GM12878 (cell line): Measurements from ENCODE around the gene SLIT2. TPM values are rescaled to one million over a fixed set of nuclear protein-coding genes. Genes with fewer than 3 reads are reported as not detected.

Experiments used
- ATAC-seq: fragments of 200-7000 bp; cut with Tn5 transposase; 3 replicates; pipeline ENCODE4 v1.9.1; 2020; ENCODE audit warnings: mild to moderate bottlenecking, moderate library complexity
- BruUV-seq: library from RNA; stranded (reverse); fragments of 400-500 nt; replicated peaks from 2 replicates; lab custom pipeline; 2021; lab: Mats Ljungman, UMichigan
- CTCF ChIA-PET: fragments of 300-600 bp; sonication (Branson Sonifier 250); formaldehyde crosslinking; extraction: SDS; loops from one replicate; lab custom pipeline; 2021; ENCODE audit warnings: inconsistent platforms; lab: Yijun Ruan, JAX
- POLR2A ChIA-PET: fragments of 350-600 bp; formaldehyde crosslinking; extraction: SDS; loops from one replicate; lab custom pipeline; 2021; ENCODE audit warnings: inconsistent platforms; lab: Charles Lee
- RAD21 ChIA-PET: fragments of 300-600 bp; sonication (Branson Sonifier 250); formaldehyde crosslinking; loops from one replicate; lab custom pipeline; 2023; ENCODE audit warnings: antibody characterized with exemption; ENCODE audit not compliant: unreplicated experiment; lab: Charles Lee
- SMC1A ChIA-PET: fragments of 300-600 bp; sonication (Branson Sonifier 250); formaldehyde crosslinking; loops from one replicate; lab custom pipeline; 2023; ENCODE audit not compliant: unreplicated experiment, uncharacterized antibody; lab: Charles Lee
- DNase-seq: peaks from one replicate; pipeline ENCODE4 v3.0.0-alpha.2; 2011; ENCODE audit warnings: low read depth, low spot score
- FAIRE-seq: peaks from 3 replicates; lab custom pipeline; 2011; peaks lifted over from hg19 to GRCh38; lab: Jason Lieb, UNC
- H2AFZ ChIP-seq: 2 replicates; pipeline ENCODE4 v1.6.0; 2011; ENCODE audit warnings: low read depth, low read length, control low read depth; ENCODE audit not compliant: control insufficient read depth
- H3K27ac ChIP-seq: 2 replicates; pipeline ENCODE4 v1.5.1; 2011; ENCODE audit warnings: control low read depth; ENCODE audit not compliant: control insufficient read depth, insufficient read depth
- H3K27me3 ChIP-seq, 2 experiments: replicated peaks in 1 of 2; 2 replicates each; pipeline versions ENCODE4 v1.6.0 to v1.6.1; 2011; ENCODE audit warnings: low read length in 1 of 2; ENCODE audit not compliant: control insufficient read depth in 2 of 2, insufficient read depth in 2 of 2
- H3K36me3 ChIP-seq, 2 experiments: 2 replicates each; pipeline ENCODE4 v1.5.1; 2011; ENCODE audit warnings: low read length in 1 of 2; ENCODE audit not compliant: control insufficient read depth in 2 of 2, insufficient read depth in 2 of 2
- H3K4me1 ChIP-seq: 2 replicates; pipeline ENCODE4 v1.6.1; 2011; ENCODE audit warnings: mild to moderate bottlenecking, low read length, moderate library complexity, mixed read lengths; ENCODE audit not compliant: control insufficient read depth, insufficient read depth
- H3K4me2 ChIP-seq: 2 replicates; pipeline ENCODE4 v1.6.0; 2011; ENCODE audit warnings: control low read depth; ENCODE audit not compliant: control insufficient read depth, insufficient read depth
- H3K4me3 ChIP-seq: fragments of 200-600 bp; sonication (generic); 2 replicates; pipeline ENCODE4 v1.5.1; 2016
- H3K79me2 ChIP-seq: 2 replicates; pipeline ENCODE4 v1.6.0; 2011; ENCODE audit warnings: low read length; ENCODE audit not compliant: control insufficient read depth, insufficient read depth
- H3K9ac ChIP-seq: 2 replicates; pipeline ENCODE4 v1.8.0; 2011; ENCODE audit warnings: low read length, control low read depth, mixed read lengths; ENCODE audit not compliant: control insufficient read depth, insufficient read depth
- H3K9me3 ChIP-seq: replicated peaks from 3 replicates; pipeline ENCODE4 v1.5.1; 2011; ENCODE audit warnings: mild to moderate bottlenecking, low read length; ENCODE audit not compliant: control insufficient read depth, insufficient read depth
- H4K20me1 ChIP-seq: 2 replicates; pipeline ENCODE4 v1.6.0; 2011; ENCODE audit not compliant: control insufficient read depth, insufficient read depth
- BRCA1 ChIP-seq: IDR thresholded peaks from 2 replicates; pipeline ENCODE4 v1.6.1; 2011; ENCODE audit warnings: low read depth, low read length, improper control_type of control experiment
- KDM1A ChIP-seq: fragments of 200-600 bp; sonication (generic); IDR thresholded peaks from 2 replicates; pipeline ENCODE4 v1.6.1; 2016; ENCODE audit warnings: borderline replicate concordance
- KLF5 ChIP-seq: fragments of 450-650 bp; IDR thresholded peaks from 2 replicates; pipeline ENCODE4 v1.6.1; 2014; ENCODE audit warnings: mild to moderate bottlenecking; ENCODE audit not compliant: partially characterized antibody
- MEF2A ChIP-seq: IDR thresholded peaks from 2 replicates; pipeline ENCODE4 v1.6.1; 2011; ENCODE audit warnings: low read depth, mild to moderate bottlenecking, low read length, moderate library complexity; ENCODE audit not compliant: insufficient read depth
- SPI1 ChIP-seq: IDR thresholded peaks from 2 replicates; pipeline ENCODE4 v1.6.1; 2011; ENCODE audit warnings: low read depth, mild to moderate bottlenecking, low read length, moderate library complexity, borderline replicate concordance; ENCODE audit not compliant: insufficient read depth
- WRNIP1 ChIP-seq: IDR thresholded peaks from 2 replicates; pipeline ENCODE4 v1.6.1; 2011; ENCODE audit warnings: low read depth, low read length, improper control_type of control experiment, borderline replicate concordance
- ZBTB33 ChIP-seq: fragments of 450-650 bp; IDR thresholded peaks from 2 replicates; pipeline ENCODE4 v1.6.1; 2017; ENCODE audit warnings: mild to moderate bottlenecking
- ZSCAN29 ChIP-seq: fragments of 450-650 bp; IDR thresholded peaks from 2 replicates; pipeline ENCODE4 v1.6.1; 2017; ENCODE audit warnings: mild to moderate bottlenecking, moderate library complexity
- WGBS: methylation state at CpG from one replicate; pipeline ENCODE4 v1.1.6; 2016; ENCODE audit warnings: low lambda C conversion rate; ENCODE audit not compliant: insufficient replicate concordance, insufficient coverage; ENCODE audit errors: missing lambda C conversion rate; 5-methylcytosine and 5-hydroxymethylcytosine counted together
- in situ Hi-C: fragments of 300-500 bp; cut with MboI; formaldehyde crosslinking; loops from 9 replicates; pipeline ENCODE4 v1.14.3; 2018; ENCODE audit warnings: mixed read lengths
- intact Hi-C: fragments of 100-400 bp; cut with micrococcal nuclease; formaldehyde crosslinking; loops from one replicate; pipeline ENCODE4 v1.14.2; 2022; ENCODE audit not compliant: unreplicated experiment
- polyA plus RNA-seq, 11 experiments: library from polyadenylated mRNA; depleted of rRNA in 4 of 11; unstranded in 6 of 11; stranded (reverse) in 5 of 11; fragments of >200 nt; fragmentation: Nextera tagmentation in 4 of 11; fragmentation: Illumina TruSeq in 1 of 11; extraction: Ambion mirVana in 4 of 11; extraction: Trizol in 1 of 11; gene quantifications; 1 replicate in 1 of 11; 2 replicates in 10 of 11; pipeline versions ENCODE4 v1.2.1 to v1.2.3, GENCODE V29; 2011 to 2016; ENCODE audit warnings: inconsistent platforms in 2 of 11, missing spikeins in 2 of 11, low read depth in 1 of 11
- total RNA-seq, 4 experiments: library from RNA; depleted of rRNA in 3 of 4; stranded (reverse); fragments of >200 nt in 3 of 4; fragmentation: Illumina TruSeq in 1 of 4; extraction: Trizol in 1 of 4; gene quantifications; 2 replicates each; pipeline versions ENCODE4 v1.2.1 to v1.2.3, GENCODE V29; 2013 to 2021
- TF ChIP-seq, protein P1 (sequence below): IDR thresholded peaks from 2 replicates; pipeline ENCODE4 v1.6.1; 2012; ENCODE audit warnings: low read depth, low read length, improper control_type of control experiment

The SLIT2 gene
- total and polyA plus RNA-seq, 10 of the 15 experiments (the other 5 are each of a cell fraction or from before 2014, with no cell fraction given) = 0.01 to 0.05 TPM; not detected in 8

DNA sequence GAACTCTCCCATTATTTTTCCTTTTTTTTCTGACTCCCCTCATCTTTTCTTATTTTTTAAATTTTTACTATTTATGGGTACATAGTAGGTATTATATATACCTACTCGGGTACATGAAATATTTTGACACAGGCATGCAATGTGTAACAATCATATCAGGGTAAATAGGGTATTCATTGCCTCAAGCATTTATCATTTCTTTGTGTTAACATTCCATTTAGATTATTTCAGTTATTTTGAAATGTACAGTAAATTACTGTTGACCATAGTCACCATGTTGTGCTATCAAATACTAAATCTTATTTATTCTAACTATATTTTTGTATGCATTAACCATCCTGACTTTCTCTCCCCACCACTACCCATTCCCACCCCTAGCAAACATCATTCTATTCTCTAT lies 33.8 kb upstream of the SLIT2 start:
- no peaks in the 10 kb centered on the region for H3K27me3 ChIP-seq
- ChIA-PET SMC1A (no interaction called here), CTCF (no interaction called here), POLR2A (no interaction called here), RAD21 (no interaction called here)
- no peaks in the 10 kb centered on the region for H3K36me3 ChIP-seq
- no peaks in the 10 kb centered on the region for H4K20me1 ChIP-seq
- H3K79me2 ChIP-seq = no peaks in the 10 kb centered on the region
- no peaks in the 10 kb centered on the region for H3K9me3 ChIP-seq
- intact Hi-C loops (no loop called here), in situ Hi-C loops (no loop called here)
- FAIRE-seq = no peak
- H3K9ac ChIP-seq = no peak overlapping the region
- H3K27ac ChIP-seq = no peak overlapping the region
- H2AFZ ChIP-seq = no peak overlapping the region
- H3K4me2 ChIP-seq = no peak overlapping the region
- WGBS = 0% methylated on average over 1 of the region's 1 CpG
- TF ChIP-seq SPI1 = no peak
- TF ChIP-seq, protein P1, sequence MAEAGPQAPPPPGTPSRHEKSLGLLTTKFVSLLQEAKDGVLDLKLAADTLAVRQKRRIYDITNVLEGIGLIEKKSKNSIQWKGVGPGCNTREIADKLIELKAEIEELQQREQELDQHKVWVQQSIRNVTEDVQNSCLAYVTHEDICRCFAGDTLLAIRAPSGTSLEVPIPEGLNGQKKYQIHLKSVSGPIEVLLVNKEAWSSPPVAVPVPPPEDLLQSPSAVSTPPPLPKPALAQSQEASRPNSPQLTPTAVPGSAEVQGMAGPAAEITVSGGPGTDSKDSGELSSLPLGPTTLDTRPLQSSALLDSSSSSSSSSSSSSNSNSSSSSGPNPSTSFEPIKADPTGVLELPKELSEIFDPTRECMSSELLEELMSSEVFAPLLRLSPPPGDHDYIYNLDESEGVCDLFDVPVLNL = no peak
- no TSS peak for BruUV-seq
- H3K4me3 ChIP-seq = no peak overlapping the region
- no peak for DNase-seq
- no peaks in the 10 kb centered on the region for H3K4me1 ChIP-seq
- ATAC-seq = no peak

DNA sequence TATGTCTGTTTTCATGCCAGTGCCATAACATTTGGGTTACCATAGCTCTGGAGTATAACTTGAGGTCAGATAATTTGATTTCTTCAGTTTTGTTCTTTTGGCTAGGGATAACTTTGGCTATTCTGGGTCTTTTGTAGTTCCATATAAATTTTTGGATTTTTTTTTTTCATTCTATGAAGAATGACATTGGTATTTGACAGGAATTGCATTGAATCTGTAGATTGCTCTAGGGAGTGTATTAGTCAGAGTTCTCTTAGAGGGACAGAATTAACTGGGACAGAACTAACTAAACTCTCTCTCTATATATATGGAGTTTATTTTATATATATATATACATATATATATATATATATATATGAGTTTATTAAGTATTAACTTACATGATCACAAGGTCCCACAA lies 32.2 kb upstream of the SLIT2 start:
- CTCF ChIA-PET = no interaction called here
- H3K27ac ChIP-seq = no peak overlapping the region
- H3K36me3 ChIP-seq = no peaks in the 10 kb centered on the region
- H4K20me1 ChIP-seq = no peaks in the 10 kb centered on the region
- intact Hi-C loops = no loop called here
- H3K9ac ChIP-seq = no peak overlapping the region
- H3K4me1 ChIP-seq = no peaks in the 10 kb centered on the region
- no peaks in the 10 kb centered on the region for H3K27me3 ChIP-seq
- SMC1A ChIA-PET = no interaction called here
- no peak for TF ChIP-seq WRNIP1
- TF ChIP-seq ZBTB33 = no peak
- TF ChIP-seq MEF2A = no peak
- TF ChIP-seq BRCA1 = no peak
- no peak for TF ChIP-seq KLF5
- no peak for TF ChIP-seq ZSCAN29
- TF ChIP-seq KDM1A = no peak
- no peaks in the 10 kb centered on the region for H3K9me3 ChIP-seq
- RAD21 ChIA-PET = no interaction called here
- DNase-seq = no peak
- no peak overlapping the region for H3K4me2 ChIP-seq
- no peak overlapping the region for H3K4me3 ChIP-seq
- ATAC-seq = no peak
- no peaks in the 10 kb centered on the region for H3K79me2 ChIP-seq
- no peak overlapping the region for H2AFZ ChIP-seq
- POLR2A ChIA-PET = no interaction called here
- no peak for FAIRE-seq
- BruUV-seq = no TSS peak
- in situ Hi-C loops = no loop called here
